NCI-H128 (cell line): ENCODE measurements around the gene TREML4.
"Not testable (repeated sequence)": the region's sequence is repeated elsewhere in the genome, so short reads cannot be mapped to it uniquely, and the experiment has no call there.

Experiments
- DNase-seq: peaks from one replicate; lab custom pipeline; 2025; ENCODE audit not compliant: unreplicated experiment; lab: John Stamatoyannopoulos, UW

Gene TREML4

GRCh38 chr6:41204156-41204555 is 24.0 kb upstream of the TREML4 start:
- DNase-seq = no peak

DNA sequence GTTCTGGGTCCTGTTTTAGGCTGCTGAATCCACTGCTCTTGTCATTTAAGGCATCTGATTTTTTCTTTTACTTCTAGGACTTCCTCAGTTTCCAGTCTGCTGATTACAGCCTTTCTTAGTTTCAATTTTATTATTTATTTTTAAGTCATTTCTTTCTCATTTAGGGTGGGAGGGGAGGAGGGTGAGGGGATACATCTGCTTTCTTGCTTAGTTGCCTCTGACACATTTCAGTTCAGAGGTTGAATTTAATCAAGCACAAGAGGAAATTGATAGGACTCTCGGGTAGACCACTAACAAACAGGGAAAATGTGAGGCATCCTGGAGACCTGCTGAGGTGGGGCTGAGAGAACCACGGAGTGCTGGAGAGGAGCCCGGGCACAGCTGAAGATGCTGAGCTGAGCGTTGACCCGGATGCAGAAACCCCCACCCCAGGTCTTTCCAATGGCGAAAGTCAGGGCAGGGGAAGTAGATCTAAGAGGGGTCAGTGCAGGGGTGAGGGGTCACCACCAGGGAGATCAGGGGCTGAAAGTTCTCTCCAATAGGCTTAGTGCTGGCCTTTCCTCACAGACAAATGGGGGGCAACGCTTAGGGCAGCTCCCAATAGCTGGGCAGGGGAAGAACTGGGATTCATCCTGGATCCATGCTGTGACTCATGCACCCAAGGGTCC is 19.6 kb upstream of the TREML4 start:
- no peak for DNase-seq

DNA sequence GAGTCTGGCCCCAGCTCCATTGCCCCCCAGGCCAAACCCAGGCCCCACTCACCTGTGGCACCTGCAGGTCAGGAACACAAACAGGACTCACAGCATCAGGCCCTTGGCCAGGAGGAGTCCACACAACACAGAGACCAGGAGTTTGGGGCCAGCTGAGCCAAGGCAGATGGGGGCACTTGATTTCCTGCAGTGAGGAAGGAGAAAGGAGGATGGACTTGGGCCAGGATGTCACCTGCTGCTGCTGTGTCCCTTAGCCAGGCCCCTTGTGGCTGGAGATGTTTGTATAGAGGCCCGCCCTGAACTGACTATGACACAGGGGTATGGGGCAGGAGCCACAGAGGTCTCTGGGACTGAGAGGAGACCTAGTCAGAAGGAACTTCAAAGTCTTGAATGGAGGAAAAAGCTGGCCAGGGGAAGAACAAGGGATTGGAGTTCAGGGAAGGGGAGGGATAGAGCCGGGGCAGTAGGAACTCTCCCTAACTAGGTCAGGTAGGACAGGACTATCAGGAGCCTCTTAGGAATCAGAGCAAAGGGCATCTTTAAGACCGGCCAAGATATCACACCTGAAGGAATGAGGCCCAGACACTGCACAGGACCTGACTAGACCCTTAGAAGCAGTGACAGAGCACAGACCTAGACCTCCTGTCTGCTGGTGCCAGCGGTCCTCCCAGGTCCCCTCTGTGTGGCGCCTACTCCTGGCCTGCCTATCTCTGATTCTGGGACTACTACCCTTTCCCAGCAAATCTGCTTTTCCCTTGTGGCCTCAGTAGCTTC is 18.4 kb upstream of the TREML4 start:
- no peak for DNase-seq

GRCh38 chr6:41214559-41215238 is 13.4 kb upstream of the TREML4 start:
- DNase-seq = no peak

GRCh38 chr6:41215777-41216176 is 12.4 kb upstream of the TREML4 start:
- no peak for DNase-seq

DNA sequence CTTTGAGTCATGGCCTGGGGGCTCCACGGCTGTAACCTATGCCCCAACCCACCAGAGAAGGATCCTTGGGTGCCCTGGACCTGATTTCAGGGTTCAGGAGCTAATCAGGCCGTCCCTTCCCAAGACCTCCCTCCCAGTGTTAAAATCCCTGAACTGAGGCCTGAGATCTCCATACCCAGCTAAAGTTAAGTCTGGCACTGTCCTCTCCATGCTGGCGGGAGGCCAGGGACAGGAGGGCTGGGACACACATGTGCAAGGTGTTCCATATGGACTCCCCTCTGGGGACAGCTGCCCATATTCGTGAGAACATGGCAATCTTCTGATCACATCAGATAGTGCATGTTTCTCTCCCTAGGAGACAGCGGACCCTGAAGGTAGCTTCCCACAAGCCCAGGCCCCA is 11.5 kb upstream of the TREML4 start:
- no peak for DNase-seq

DNA sequence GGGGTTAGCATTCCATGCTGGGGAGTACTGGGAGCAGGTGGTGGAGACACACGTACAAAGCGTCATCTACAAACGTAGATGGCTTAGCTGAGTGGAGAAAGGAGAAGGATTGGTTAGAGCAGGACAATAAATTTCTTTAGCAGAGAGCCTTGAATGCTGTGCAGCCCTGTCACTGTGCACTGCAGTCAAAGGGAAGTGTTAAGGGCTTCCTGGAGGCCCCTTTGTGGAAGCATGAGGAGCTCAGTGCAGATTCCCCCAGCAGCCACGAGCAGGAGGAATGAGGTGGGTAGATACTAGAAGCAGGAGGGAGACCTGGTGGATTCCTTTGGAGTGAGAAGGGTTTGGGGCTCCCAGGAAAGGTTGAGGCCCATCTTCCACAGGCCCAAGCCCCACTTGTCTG is 6.1 kb upstream of the TREML4 start:
- DNase-seq = no peak

GRCh38 chr6:41222513-41222912 is 5.6 kb upstream of the TREML4 start:
- no peak for DNase-seq

- no peak for DNase-seq
Measured at GRCh38 chr6:41224800-41225199, 3.3 kb upstream of the TREML4 start.

GRCh38 chr6:41226752-41227151 is 1.4 kb upstream of the TREML4 start:
- DNase-seq = peak; percentile 15

DNA sequence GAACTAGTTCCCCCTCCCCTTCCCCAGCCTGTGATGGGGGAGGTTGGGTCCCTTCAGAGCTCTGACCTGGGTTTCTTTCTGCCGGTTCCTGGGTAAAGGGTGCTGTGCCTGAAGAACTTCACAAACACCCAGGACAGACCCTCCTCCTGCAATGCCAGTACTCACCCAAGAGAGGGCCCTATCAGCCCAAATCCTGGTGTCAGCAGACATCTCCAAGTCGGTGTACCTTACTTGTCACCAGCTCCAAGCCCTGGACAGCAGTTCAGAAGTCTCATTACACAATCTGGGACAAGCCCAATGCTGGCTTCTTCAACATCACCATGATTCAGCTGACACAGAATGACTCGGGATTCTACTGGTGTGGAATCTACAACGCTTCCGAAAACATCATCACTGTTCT is 467 bp downstream of the TREML4 start:
- no peak for DNase-seq

DNA sequence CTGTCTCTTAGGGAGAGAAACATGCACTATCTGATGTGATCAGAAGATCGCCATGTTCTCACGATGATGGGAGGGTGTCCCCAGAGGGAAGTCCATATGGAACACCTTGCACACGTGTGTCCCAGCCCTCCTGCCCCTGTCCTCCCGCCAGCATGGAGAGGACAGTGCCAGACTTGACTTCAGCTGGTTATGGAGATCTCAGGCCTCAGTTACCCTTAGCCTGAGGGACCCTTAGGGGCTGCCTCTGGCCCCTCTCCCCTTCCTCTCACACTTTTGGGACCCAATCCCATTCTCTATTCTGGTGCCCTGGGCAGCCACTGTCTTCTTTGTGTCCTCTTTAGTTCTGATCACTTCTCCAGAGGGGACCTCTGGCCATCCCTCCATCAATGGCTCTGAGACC is 1.6 kb downstream of the TREML4 start:
- DNase-seq = no peak

GRCh38 chr6:41231246-41231645 is 3.1 kb downstream of the TREML4 start:
- DNase-seq = no peak

DNA sequence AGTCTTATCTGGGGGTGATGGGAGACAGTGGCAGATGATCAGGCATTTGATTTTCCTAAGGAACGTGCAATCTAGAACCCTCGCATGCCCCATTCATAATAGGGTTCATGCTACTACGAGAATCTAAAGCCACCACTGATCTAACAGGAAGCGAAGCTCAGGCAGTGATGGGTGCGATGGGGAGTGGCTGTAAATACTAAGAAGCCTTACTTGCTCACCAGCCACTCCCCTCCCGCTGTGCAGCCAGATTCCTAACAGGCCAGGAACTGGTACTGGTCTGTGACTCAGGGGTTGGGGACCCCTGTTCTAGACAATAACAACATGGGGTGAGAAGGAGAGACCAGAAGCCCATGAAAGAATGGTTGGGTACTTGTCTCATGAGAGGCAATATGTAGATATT is 4.5 kb downstream of the TREML4 start:
- DNase-seq = no peak

DNA sequence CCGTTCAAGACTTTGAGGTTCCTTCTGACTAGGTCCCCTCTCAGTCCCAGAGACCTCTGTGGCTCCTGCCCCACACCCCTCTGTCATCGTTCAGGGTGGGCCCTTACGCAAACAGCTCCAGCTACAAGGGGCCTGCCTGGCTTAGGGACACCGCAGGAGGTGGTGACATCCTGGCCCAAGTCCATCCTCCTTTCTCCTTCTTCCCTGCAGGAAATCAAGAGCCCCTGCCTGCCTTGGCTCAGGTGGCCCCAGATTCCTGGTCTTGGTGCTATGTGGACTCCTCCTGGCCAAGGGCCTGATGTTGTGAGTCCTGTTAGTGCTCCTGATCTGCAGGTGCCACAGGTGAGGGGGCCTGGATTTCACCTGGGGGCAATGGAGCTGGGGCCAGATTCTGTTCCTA is 8.1 kb downstream of the TREML4 start:
- no peak for DNase-seq

GRCh38 chr6:41237128-41237527 is 9.0 kb downstream of the TREML4 start:
- no peak for DNase-seq

DNA sequence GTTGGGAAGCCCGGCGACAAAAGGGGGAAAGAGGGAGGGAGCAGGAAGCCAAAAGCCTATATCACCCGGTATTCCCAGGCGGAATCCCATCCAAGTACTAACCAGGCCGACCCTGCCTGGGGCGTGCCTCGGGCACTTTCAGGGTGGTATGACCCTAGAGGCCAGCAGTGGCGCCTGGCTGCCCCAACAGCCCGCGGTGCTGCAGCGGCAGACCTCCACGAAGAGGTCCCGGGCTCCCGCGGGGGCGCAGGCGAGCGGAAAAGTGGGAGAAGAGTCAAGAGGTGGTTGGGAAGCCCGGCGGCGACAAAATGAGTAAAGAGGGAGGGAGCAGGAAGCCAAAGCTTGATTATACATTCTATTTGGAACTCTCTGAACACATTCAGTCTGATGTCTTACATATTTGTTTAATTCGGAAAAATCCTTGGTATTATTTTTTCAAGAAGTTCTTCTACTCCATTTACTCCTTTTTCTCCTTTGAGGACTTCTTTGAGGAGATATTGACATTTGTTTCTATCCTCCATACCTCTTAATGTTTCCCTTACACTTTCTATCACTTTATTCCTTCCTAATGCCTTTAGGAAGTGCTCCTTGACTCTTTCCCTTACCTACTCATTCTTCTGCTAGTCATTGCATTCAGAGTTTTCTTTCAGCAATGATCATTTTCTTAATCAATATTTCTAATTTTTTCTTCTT is 11.5 kb downstream of the TREML4 start:
- no peak for DNase-seq

GRCh38 chr6:41246529-41246928 is 18.4 kb downstream of the TREML4 start:
- not testable (repeated sequence) for DNase-seq

DNA sequence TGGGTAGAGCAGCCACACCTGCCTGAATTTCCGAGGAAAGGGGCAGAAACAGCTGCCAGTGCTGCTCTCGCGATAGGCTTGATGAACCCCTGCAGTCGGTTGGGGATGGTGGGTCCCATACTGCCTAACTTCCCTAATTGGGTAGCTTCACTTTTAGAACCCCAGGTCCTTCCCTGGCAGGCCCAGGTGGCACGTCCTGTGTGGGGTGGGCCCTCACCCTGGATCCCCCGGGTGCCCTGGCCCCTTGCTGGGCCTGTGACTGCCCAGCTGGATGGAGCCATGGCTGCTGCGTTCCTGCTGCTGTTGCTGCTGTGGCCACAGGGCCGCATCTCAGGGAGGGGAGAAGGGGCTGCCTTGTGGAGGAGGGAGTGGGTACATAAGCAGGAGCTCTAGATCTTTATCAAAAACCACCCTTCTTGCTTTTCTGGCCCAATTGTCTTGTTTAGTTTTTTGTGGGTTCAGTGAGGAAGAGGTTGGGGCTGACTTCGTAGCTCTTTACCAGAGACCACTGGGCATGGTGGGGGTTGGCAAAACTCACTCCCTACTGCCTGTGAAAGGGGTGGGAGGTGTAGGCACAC is 19.2 kb downstream of the TREML4 start:
- DNase-seq = no peak

- DNase-seq = no peak
Measured at GRCh38 chr6:41247882-41248705, 19.9 kb downstream of the TREML4 start.
